AG09309 (cell line): ENCODE data around the gene KATNIP.
A peak's percentile ranks its signal among the peaks of the same experiment; 100 is the strongest.

Experiments
- DNase-seq: peaks from one replicate; pipeline ENCODE4 v3.0.0-alpha.2; 2010; ENCODE audit warnings: low read depth
- H3K4me3 ChIP-seq: 2 replicates; pipeline ENCODE4 v1.5.1; 2011; ENCODE audit warnings: mild to moderate bottlenecking, low read depth, low read length, moderate library complexity; ENCODE audit not compliant: control insufficient read depth
- TF ChIP-seq, protein P1 (sequence below): IDR thresholded peaks from 2 replicates; pipeline ENCODE4 v1.5.1; 2011; ENCODE audit warnings: mild to moderate bottlenecking, low read depth, low read length, inconsistent platforms; ENCODE audit not compliant: insufficient read depth, control insufficient read depth; ENCODE audit errors: missing control alignments

Gene KATNIP

GRCh38 chr16:27549746-27550581 lies at the start of gene KATNIP, which contains the start of gene GTF3C1:
TSS of gene KATNIP (plus strand) at chr16:27550144. CDS start at chr16:27550171, 27 bp downstream.
TSS of gene GTF3C1 (minus strand) at chr16:27549913. CDS start at chr16:27549890, 23 bp downstream.
- DNase-seq: peak; percentile 90
- peak within 1 kb of the TSS; percentile 89 for H3K4me3 ChIP-seq
- TF ChIP-seq, protein P1, sequence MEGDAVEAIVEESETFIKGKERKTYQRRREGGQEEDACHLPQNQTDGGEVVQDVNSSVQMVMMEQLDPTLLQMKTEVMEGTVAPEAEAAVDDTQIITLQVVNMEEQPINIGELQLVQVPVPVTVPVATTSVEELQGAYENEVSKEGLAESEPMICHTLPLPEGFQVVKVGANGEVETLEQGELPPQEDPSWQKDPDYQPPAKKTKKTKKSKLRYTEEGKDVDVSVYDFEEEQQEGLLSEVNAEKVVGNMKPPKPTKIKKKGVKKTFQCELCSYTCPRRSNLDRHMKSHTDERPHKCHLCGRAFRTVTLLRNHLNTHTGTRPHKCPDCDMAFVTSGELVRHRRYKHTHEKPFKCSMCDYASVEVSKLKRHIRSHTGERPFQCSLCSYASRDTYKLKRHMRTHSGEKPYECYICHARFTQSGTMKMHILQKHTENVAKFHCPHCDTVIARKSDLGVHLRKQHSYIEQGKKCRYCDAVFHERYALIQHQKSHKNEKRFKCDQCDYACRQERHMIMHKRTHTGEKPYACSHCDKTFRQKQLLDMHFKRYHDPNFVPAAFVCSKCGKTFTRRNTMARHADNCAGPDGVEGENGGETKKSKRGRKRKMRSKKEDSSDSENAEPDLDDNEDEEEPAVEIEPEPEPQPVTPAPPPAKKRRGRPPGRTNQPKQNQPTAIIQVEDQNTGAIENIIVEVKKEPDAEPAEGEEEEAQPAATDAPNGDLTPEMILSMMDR: no peak

GRCh38 chr16:27500801-27501200 lies 49.1 kb upstream of the KATNIP start:
- no peak overlapping the region for H3K4me3 ChIP-seq
- TF ChIP-seq, protein P1: no peak
- no peak for DNase-seq

GRCh38 chr16:27503662-27504061 lies 46.3 kb upstream of the KATNIP start:
- TF ChIP-seq, protein P1: no peak
- H3K4me3 ChIP-seq: no peak overlapping the region
- no peak for DNase-seq

DNA sequence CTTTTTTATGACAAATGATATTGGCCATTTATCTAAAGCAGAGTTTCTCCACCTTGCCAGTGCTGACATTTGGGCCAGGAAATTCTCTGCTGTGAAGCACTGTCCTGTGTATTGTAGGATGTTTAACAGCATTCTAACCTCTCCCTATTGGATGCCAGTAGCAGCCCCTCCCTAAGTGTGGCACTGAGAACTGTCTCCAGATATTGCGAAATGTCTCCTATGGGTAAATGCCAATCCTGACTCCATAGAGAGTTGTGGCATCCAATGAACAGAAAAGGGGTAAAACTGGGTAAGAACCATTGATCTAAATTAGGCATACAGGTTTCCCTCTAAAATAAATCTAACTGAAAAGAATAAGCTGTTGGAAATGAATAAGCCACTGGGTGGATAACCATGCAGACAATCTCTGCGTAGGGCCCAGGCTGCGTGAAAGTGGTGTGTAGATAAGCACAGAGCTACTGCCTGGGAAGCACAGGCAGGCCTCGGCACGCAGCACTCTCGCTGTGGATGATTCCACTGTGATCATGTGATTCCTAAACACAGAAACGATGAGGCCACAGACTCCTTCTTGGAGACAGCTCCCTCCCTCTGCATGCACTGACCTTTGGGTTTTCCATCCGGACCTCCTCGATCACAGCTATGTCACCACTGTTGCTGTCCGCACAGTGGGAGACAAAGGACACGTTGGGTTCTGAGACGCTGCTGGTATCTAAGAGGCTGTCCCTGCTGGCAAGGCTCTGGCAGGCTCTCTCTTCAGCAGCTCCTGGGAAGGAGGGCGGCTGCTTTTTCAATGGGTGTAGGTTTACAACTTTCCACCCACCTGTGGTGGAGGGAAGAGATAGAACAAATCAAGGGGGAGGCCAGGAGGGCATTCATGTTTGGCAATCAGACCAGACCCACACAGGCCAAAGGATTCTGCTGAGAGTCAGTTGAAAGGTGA lies 44.4 kb upstream of the KATNIP start:
- TF ChIP-seq, protein P1: no peak
- H3K4me3 ChIP-seq: no peak overlapping the region
- no peak for DNase-seq

DNA sequence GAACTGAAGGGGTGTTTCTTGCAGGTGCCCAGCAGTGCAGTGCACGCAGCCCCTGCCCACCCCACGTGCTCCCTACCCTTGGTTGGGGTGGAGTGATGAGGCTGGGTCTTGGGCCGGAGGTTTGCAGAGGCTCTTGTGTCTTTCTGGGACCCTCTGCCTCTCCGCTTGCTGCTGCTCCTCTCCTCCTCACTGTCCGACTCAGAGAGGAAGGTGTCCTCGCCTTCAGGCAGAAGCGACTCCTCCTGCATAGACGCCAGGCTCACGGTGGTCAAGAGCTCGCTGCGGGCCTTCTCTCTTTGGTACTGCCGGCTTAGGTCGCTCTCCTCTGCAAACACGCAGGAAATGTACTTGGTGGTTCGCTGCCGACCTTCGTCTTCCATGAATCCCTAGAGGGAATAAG lies 43.2 kb upstream of the KATNIP start:
- DNase-seq: no peak
- TF ChIP-seq, protein P1: no peak
- H3K4me3 ChIP-seq: no peak overlapping the region

GRCh38 chr16:27508476-27508875 lies 41.5 kb upstream of the KATNIP start:
- no peak for DNase-seq
- TF ChIP-seq, protein P1: no peak
- H3K4me3 ChIP-seq: no peak overlapping the region
